GM15510 (cell line): ENCODE results near the gene NEK2.

Experiments
- POLR2A ChIP-seq: IDR thresholded peaks from 3 replicates; pipeline ENCODE4 v1.6.1; 2011; ENCODE audit warnings: borderline replicate concordance; ENCODE audit not compliant: insufficient read length; ENCODE audit errors: extremely low read depth

The NEK2 gene

DNA sequence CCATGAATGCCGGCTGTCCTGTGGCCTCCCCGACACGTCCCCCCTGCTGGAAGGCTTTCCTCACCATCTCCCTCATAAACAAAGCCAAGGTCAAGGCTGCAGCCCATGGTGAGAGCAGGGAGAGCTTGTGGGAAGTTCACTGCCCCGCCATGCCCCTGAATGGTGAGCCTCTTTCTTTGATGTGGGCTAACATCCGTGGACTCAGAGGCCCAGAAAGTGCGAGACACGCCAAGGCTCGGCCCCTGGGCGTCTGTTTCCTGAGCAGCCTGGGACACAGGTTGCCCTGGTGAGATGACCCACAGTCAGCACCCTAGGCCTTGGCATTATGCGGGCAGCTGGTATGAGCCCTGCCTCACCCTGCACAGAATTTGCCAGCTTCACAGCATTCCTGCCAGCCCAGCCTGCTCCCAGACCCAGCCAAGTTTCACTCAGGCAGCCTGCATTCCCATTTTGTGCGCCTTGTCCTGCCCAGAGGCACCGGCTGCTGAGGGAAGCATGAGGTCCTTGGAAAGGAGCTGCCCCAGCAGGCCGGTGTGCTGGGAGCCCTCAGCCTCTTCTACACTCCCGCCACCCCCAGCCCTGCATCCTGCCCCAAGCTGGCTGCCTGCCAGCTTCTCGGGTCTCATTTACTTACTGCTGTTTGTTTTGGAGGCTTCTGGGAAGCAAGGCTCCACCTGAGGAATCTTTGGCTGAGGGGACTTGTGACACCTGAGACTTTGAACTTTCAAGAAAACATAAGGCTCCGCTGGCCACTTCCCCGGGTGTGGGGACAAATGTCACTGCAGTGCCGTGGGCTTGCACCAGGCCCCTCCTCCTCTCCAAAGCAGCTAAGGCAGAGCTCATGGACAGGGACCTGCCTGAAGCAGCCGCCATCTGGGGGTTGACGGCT, 31.9 kb downstream of the NEK2 start:
- TF ChIP-seq POLR2A, result no peak

DNA sequence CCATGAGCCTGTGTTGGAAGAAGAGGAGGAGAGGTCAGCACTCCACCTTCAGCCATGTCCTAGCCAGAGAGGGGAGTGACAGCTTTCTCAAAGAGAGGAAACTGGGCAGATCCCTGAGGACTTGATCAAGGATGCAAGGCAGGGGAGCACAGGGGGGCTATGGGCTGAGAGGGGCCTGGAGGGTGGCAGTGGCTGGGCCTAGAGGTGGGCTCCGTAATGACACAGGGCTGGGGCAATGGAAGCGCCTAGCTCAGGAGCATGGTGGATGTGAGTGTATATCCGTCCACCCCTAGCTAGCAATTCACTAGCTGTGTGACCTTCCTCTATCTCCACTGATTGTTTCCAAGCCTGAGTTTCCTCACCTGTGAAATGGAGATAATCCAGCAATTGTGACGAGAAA, 32.6 kb downstream of the NEK2 start:
- TF ChIP-seq POLR2A, result no peak

DNA sequence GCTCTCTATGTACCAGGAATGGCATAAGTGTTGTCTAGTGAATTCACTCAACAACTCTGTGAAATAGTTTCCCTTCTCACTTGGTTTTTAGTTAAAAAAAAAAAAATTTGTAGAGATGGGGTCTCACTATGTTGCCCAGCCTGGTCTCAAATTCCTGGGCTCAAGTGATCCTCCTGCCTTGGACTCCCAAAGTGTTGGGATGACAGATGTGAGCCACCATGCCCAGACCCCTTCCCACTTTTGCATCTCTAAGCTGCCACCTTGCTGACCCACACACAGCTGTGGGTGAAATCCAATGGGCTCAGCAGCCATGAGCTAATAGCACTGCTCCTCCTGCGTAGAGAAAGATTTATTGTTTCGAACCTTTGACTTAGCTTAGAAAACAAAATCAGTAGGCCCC, 33.5 kb downstream of the NEK2 start:
- TF ChIP-seq POLR2A, result no peak

DNA sequence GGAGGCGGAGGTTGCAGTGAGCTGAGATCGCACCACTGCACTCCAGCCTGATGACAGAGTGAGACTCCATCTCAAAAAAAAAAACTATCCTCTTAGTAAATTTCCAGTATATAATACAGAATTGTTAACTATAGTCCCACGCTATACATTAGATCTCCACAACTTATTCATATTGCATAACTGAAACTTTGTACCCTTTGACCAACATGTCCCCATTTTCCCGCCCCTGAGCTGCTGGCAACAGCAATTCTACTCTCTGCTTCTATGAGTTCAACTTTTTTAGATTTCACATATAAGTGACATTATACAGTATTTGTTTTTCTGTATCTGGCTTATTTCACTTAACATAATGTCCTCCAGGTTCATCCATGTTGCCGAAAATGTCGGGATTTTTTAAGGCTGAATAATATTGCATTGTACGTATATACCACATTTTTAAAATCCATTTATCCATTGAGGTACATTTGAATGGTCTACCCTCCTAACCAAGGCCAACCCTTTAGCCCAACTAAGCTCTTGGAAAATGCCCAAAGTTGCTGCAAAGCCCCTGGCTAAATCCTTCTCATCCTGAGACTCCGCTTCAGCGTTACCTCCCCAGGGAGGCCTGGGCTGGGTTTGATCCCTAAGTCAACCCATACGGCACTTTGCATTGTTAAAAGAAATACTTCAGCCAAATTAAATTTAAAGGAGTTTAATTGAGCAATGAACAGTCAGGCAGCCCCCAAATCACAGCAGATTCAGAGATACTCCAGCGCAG, 34.2 kb downstream of the NEK2 start:
- TF ChIP-seq POLR2A, result no peak

DNA sequence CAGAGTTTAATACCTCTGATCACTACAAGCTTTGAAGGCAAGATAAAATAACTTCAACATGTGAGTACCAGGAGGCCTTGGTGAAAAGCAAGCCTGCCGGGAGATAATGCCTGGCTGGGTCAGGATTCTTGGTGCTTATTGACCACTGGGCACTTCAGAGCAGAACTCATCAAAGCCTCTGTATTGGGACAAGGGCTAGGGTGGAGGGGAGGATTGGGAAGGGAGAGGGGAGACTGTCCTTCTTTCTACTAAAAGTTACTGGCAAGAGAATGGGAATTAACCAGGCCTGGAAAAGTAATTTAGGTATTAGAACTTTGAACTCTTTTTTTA, 35.2 kb downstream of the NEK2 start:
- no peak for TF ChIP-seq POLR2A

DNA sequence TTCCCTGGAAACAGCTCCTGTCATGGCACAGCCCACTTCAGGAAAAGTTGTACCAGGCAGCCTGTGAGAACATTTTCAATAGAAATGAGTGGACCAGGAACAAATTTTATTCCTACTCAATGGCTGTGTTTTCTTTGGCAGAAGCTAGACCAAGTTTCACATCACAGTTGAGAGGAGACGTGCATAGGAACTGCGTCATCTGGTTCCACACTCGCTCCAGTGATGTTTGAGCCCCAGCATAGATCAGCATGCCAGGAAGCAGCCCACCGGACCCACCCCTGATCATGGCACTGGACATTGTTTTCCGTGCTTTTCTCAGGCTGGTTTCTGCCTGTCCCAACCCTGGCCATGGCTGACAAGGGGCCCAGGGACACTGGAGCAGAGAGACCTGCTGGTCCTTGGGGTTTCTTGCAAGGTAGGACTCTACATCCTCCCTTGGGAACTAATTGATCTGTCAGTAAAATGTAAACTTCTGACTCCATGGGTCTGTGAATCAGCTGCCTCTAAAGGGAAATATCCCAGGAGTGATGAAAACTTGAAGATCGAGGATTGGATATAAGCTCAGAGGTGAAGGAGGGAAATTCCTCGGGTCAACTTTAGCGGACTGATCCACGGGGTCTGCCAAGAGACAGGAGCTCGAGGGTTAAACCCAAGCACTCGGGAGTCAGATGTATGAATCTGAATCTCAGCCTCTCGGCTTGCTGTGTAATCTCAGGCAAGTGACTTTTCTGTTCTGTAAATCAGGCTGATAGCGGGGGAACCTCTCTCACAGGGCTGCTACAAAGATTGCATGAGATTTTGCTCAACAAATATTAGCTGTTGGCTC, 35.7 kb downstream of the NEK2 start:
- no peak for TF ChIP-seq POLR2A

DNA sequence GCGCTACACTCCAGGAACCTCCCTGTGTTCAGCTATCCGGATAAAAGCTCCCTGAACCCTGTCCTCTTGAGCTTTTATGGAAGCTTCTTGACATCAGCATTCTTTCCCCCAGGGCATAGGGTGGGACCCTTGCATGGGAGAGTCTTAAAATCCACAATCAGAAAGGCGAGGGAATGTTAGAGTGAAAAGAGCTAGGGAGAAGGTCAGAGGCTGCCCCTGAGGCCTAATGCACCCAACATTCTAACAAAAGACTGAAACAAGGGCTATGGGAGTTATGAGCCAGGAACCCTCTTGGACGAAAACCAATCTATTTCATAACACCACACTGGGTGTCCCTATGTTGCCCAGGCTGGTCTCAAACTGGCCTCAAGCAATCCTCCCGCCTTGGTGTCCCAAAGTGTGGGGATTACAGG, 36.7 kb downstream of the NEK2 start:
- no peak for TF ChIP-seq POLR2A

DNA sequence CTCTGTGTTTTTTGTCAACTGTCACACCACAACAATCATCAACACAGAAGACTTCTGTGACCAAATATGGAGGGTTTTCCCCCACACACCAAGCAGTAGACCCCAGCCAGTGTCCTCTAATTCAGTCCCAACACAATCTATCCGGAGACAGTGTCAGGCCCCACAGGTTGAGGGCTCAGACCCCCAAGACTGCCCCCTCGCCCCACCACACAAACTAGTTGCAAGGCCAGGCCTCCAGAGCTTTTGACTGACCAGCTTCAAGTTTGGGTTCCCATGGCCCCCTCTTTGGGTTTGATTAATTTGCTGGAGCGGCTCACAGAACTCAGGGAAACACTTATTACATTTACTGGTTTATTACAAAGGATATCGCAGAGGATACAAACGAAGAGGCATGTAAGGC, 37.2 kb downstream of the NEK2 start:
- TF ChIP-seq POLR2A, result no peak

DNA sequence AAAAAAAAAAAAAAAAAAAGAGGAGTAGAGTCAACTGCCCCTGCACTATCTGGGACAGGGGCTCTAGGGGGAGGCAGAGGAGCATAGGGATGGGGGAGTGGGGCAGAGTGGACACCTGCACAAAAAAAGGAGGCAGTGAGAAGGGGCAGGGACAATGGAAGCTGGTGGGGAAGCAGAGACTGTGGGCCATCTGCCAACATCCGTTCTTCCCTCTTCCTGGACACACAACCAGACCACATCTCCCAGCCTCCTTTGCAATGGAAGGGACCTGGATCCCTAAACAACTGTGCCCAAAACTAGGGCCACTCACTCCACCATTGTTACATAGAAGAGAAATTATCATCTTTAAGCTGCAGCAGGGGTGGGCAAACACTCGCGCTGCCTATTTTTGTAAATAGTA, 38.4 kb downstream of the NEK2 start:
- TF ChIP-seq POLR2A, result no peak

DNA sequence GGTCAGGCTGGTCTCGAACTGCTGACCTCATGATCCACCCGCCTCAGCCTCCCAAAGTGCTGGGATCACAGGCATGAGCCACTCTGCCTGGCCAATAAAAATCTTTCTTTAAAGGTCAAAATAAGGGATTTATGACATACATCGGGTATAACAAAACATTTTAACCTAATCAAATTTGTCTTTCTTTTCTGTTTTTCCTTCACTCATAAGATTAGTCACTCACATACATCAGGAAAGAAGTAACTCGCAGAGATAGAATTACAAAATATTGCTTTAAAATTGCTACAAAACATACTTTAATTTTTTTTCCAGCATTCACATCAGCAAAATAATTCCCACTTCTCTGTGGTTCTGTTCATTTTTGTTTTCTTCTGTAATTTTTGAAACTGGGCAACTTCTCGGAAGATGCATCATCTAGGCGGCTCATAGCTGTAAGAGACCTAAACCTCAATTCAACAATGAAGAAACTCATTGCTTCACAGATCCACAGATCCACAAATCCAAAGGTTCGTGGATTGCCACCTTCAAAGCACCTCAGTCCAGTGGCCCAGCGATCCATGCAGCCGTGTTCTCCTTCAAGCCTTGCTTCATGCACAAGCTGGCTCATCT, 39.7 kb downstream of the NEK2 start:
- TF ChIP-seq POLR2A, result no peak

DNA sequence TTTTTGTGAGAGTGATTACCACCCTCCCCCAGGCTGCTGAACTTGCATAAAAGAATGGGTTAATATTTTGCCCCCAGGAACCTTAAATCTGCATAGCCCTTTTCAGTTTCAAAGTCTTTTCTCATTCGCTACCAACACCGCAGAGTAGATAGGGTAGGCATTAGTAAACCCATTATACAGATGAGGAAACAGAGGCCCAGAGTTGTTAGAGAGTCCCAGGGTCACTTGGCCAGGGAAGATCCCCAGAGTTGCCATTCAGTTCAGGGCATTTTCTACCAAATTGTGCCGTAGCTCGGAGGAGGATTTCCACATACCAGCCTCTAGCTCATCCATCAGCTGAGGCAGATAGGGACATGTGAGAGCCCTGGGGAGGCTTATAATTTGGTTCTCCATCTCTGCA, 40.5 kb downstream of the NEK2 start:
- no peak for TF ChIP-seq POLR2A

DNA sequence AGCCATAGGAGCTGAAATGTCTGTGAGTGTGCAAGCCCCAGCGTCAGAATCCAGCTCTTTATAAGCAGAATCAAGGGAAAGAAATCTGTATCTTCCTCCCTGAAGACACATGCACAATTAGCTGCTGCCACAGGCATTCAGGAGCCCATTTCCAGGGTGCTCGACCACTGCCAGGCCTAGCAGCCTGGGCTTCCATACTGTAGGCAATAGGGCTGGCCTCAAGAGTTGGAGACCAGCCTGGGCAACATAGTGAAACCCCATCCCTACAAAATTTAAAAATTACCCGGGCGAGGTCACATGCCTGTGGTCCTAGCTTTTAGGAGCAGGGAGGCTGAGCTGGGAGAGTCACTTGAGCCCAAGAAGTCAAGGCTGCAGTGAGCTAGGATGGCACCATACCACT, 41.0 kb downstream of the NEK2 start:
- no peak for TF ChIP-seq POLR2A

DNA sequence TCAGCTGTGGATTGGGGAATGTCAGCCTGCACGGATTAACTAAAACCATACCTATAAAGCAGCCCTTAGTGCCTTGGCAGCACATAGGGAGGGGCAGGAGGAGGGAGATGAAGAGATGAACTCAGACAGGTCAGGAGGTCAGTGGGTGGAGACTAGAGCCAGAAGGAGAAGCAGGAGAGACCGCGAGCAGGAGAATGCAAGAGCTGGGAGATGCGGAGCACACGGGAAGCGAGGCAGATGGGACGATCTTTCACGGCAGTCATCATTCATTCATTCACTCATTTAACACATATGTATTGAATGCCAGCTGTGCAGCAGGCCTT, 41.9 kb downstream of the NEK2 start:
- TF ChIP-seq POLR2A, result no peak

DNA sequence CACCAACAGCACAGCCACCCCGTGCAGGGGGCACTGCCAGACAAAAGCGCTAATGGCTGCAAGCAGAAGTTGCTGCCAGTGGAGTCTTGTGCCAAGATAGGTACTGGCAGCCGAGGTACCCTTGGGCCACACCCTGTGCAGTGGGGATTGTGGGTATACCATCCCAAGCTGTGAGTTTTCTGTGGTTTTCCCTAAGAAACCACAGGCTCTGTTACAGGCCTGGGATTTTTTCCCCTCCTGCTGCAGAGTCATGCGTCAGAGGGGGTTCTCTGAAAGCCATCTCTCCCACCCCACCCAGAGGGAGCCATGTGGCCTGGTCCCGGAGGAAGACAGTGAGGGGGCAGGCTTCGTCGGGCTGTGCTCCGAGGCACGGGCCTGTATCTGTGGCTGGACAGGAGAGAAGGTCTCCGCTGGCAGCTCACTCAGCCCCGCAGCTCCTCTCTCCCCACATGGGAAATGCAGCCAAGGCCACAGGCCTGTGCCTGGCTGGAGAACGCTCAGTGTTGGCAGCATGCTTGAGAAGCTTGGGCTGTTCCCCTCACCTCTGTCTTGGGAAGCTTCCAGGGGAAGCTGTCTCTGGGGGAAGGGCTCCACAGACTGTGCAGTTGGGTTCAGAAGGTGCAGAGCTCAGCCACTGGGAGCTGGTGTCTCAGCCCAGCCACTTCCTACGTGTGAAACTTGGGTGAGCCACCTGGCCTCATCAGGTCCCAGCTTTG, 42.5 kb downstream of the NEK2 start:
- TF ChIP-seq POLR2A, result no peak
